Right lobe of liver (tissue), 6 donors: ENCODE measurements around the gene ERI2. TPM values are rescaled to one million over a fixed set of nuclear protein-coding genes. Genes with fewer than 3 reads are reported as not detected.
"Not testable (repeated sequence)": the region's sequence is repeated elsewhere in the genome, so short reads cannot be mapped to it uniquely, and the experiment has no call there.

Source experiments
- ATAC-seq, 4 donors: fragments of 200-7000 bp; cut with Tn5 transposase; one replicate each; pipeline ENCODE4 v1.9.1; 2020; ENCODE audit warnings: mild to moderate bottlenecking in 4 of 4, moderate library complexity in 4 of 4
- DNase-seq, 3 donors: peaks; one replicate each; pipeline ENCODE4 v3.0.0-alpha.2; 2020
- H3K27ac ChIP-seq, 3 donors: fragments of 200-600 bp; one replicate each; pipeline ENCODE4 v1.8.0; 2022
- H3K27me3 ChIP-seq, 2 donors: fragments of 200-600 bp; one replicate each; pipeline ENCODE4 v1.8.0; 2022
- H3K36me3 ChIP-seq, 4 donors: fragments of 200-600 bp; sonication (generic) in 1 of 4; one replicate each; pipeline versions ENCODE4 v1.5.1 to v1.8.0; 2017 to 2022; ENCODE audit warnings: control low read depth in 1 of 4
- H3K4me1 ChIP-seq, 4 donors: fragments of 200-600 bp; sonication (generic) in 1 of 4; one replicate each; pipeline versions ENCODE4 v1.5.1 to v1.8.0; 2017 to 2022; ENCODE audit warnings: control low read depth in 1 of 4
- H3K4me3 ChIP-seq, 3 donors: fragments of 200-600 bp; one replicate each; pipeline ENCODE4 v1.8.0; 2022
- H3K9me3 ChIP-seq, 4 donors: fragments of 200-600 bp; sonication (generic) in 1 of 4; one replicate each; pipeline versions ENCODE4 v1.5.1 to v1.8.0; 2017 to 2022; ENCODE audit warnings: control low read depth in 1 of 4
- POLR2A ChIP-seq: fragments of 450-650 bp; IDR thresholded peaks from one replicate; pipeline ENCODE4 v1.6.1; 2017; ENCODE audit warnings: antibody characterized with exemption, mild to moderate bottlenecking
- WGBS: methylation state at CpG from one replicate; pipeline ENCODE4 v1.1.6; 2018; ENCODE audit warnings: low coverage, low lambda C conversion rate; ENCODE audit not compliant: insufficient coverage; ENCODE audit errors: missing lambda C conversion rate; 5-methylcytosine and 5-hydroxymethylcytosine counted together
- intact Hi-C, 2 donors: fragments of 100-400 bp; cut with DNase I; formaldehyde crosslinking; loops; one replicate each; pipeline versions ENCODE4 v1.11.2 to v1.14.1; 2022
- total RNA-seq, 6 experiments: library from RNA; depleted of rRNA in 2 of 6; stranded (reverse); fragments of >200 nt in 2 of 6; fragmentation: NEBNext Ultra II Directional in 3 of 6; extraction: Animal tissue kit (Norgen Biotek cat#: 25700) in 3 of 6; gene quantifications; one replicate each; pipeline versions ENCODE4 v1.1.0 to v1.2.4, GENCODE V29; 2016 to 2023
- TF ChIP-seq, protein P1 (sequence below), 4 donors: fragments of 200-600 bp in 3 of 4; fragments of 450-650 bp in 1 of 4; IDR thresholded peaks; one replicate each; pipeline versions ENCODE4 v1.5.1 to v1.8.0; 2016 to 2022; ENCODE audit warnings: antibody characterized with exemption in 4 of 4, mild to moderate bottlenecking in 2 of 4
- donor health status: DM: no; HTN: yes; CAD: no.
- donor health status: DM: no; HTN: no; CAD: no.
- donor health status: DM: no; HTN: no; CAD: no.
- donor health status: DM: no; HTN: yes; CAD: no.
- donor health status: DM: no; HTN: yes; CAD: no.

Gene ERI2
- total RNA-seq, 6 experiments from 2014 or later, result 9.8 to 15.9 (median 14.8) TPM

DNA sequence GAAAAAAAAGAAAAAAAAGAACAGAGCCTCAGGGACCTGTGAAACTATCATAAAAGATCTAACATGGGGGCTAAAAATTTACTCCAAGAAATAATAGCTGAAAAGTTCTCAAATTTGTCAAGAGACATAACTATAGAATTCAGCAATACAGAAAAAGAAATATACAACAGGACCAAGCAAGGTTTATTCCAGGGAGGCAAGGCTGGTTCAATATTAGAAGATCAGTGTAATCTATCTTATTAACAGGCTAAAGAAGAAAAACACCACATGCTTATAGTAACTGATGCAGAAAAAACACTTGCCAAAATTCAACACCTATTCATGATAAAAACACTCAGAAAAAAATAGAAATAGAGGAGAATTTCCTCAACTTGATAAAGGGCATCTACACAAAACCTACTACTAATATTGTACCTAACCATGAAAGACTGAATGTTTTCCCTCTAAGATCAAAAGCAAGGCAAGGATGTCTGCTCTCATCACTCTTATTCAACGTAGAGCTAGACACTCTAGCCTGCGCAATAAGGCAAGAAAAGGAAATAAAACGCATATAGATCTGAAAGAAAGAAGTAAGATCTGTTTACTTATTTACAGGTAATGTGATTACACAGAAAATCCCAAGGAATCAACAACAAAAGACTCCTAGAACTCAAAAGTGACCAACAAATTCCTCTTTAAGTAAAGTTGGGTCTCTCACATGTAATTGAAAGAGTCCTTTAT lies 43.7 kb downstream of the ERI2 start:
- WGBS, result 94% methylated on average over 3 of the region's 3 CpGs
- Histone ChIP-seq H3K4me1 (peaks cover 0 to 15% (median 3%) of the 10 kb centered on the region in 4 donors), H3K9me3 (no peaks in the 10 kb centered on the region), H3K27ac (no peak overlapping the region), H3K27me3 (no peaks in the 10 kb centered on the region), H3K4me3 (no peak overlapping the region), H3K36me3 (no peaks in the 10 kb centered on the region)
- DNase-seq (no peak), ATAC-seq (no peak)
- intact Hi-C loops, result no loop called here
- TF ChIP-seq, protein P1, sequence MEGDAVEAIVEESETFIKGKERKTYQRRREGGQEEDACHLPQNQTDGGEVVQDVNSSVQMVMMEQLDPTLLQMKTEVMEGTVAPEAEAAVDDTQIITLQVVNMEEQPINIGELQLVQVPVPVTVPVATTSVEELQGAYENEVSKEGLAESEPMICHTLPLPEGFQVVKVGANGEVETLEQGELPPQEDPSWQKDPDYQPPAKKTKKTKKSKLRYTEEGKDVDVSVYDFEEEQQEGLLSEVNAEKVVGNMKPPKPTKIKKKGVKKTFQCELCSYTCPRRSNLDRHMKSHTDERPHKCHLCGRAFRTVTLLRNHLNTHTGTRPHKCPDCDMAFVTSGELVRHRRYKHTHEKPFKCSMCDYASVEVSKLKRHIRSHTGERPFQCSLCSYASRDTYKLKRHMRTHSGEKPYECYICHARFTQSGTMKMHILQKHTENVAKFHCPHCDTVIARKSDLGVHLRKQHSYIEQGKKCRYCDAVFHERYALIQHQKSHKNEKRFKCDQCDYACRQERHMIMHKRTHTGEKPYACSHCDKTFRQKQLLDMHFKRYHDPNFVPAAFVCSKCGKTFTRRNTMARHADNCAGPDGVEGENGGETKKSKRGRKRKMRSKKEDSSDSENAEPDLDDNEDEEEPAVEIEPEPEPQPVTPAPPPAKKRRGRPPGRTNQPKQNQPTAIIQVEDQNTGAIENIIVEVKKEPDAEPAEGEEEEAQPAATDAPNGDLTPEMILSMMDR (IDR thresholded peaks at IDR 0.05), result no peak
- TF ChIP-seq POLR2A, result no peak

DNA sequence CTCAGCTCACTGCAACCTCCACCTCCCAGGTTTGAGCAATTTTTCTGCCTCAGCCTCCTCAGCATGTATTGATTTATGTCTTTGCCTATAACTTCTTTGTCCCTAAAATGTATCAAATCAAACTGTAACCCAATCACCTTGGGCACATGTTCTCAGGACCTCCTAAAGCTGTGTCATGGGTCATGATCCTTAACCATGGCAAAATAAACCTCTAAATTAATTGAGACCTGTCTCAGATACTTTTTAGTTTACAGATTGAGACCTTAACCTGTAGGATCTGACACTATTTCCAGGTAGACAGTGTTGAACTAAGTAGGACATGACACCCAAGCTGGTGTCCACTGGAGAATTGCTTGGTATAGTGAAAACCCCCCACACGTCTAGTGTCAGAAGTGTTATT lies 45.1 kb downstream of the ERI2 start:
- no peak overlapping the region for H3K27ac ChIP-seq
- no peak overlapping the region for H3K4me3 ChIP-seq
- H3K36me3 ChIP-seq, result no peaks in the 10 kb centered on the region
- intact Hi-C loops, result no loop called here
- WGBS, result 89% methylated on average over 1 of the region's 1 CpG
- ATAC-seq (no peak), DNase-seq (no peak)
- peaks cover 0 to 6% (median 0%) of the 10 kb centered on the region in 4 donors for H3K4me1 ChIP-seq
- H3K27me3 ChIP-seq, result no peaks in the 10 kb centered on the region
- H3K9me3 ChIP-seq, result no peaks in the 10 kb centered on the region
- TF ChIP-seq, protein P1 (IDR thresholded peaks at IDR 0.05), result no peak
- no peak for TF ChIP-seq POLR2A

DNA sequence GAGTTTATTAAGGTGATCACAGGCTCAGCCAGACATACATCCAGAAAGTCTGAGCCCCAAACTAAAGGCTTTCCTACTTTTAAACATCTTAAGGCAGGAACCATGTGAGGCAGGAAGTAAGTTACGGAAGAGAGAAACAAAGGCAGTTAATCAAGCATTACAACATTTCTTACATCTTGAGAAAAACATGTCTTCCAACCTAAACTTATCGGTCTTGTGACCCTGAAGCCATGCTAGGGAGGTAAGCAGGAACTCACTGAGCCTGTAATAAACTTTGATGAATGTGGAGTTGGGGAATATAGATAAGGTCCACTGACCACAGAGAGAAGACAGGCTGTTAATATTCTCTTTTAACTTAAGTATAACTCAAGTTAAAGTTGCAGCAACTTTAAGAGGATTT lies 45.9 kb downstream of the ERI2 start:
- no peaks in the 10 kb centered on the region for H3K36me3 ChIP-seq
- no peak overlapping the region for H3K27ac ChIP-seq
- DNase-seq (no peak), ATAC-seq (no peak)
- TF ChIP-seq POLR2A, result no peak
- TF ChIP-seq, protein P1 (IDR thresholded peaks at IDR 0.05), result no peak
- peaks cover 0 to 6% (median 0%) of the 10 kb centered on the region in 4 donors for H3K4me1 ChIP-seq
- no peak overlapping the region for H3K4me3 ChIP-seq
- H3K27me3 ChIP-seq, result no peaks in the 10 kb centered on the region
- intact Hi-C loops, result no loop called here
- no peaks in the 10 kb centered on the region for H3K9me3 ChIP-seq
- 41% methylated on average over 2 of the region's 2 CpGs for WGBS

DNA sequence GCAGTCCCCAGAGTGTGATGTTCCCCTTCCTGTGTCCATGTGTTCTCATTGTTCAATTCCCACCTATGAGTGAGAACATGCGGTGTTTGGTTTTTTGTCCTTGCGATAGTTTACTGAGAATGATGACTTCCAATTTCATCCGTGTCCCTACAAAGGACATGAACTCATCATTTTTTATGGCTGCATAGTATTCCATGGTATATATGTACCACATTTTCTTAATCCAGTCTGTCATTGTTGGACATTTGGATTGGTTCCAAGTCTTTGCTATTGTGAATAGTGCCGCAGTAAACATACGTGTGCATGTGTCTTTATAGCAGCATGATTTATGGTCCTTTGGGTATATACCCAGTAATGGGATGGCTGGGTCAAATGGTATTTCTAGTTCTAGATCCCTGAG lies 50.5 kb downstream of the ERI2 start:
- H3K9me3 ChIP-seq, ATAC-seq: not testable (repeated sequence)
- no CpG with 5 or more reads among the region's 5 CpGs for WGBS

DNA sequence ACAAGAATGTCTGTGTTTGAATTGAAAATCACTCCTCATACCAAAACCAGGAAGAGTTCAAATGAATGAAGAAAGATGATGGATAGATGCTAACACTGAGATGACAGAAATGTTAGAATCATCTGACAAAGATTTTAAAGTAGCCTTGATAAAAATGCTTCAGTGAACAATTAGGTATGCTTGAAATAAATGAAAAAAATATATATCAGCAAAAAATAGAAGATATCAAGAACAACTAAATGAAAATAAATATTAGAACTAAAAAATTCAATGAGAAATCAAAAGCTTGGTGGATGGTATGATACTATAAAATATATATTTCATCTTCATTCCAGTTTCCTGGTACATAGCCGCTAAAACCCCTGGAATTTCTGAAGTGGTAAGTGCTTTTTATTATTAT lies 51.0 kb downstream of the ERI2 start:
- TF ChIP-seq, protein P1 (IDR thresholded peaks at IDR 0.05), result no peak
- no peak for TF ChIP-seq POLR2A
- intact Hi-C loops, result no loop called here
- no peak for ATAC-seq
- H3K9me3 ChIP-seq, result no peaks in the 10 kb centered on the region
- no peaks in the 10 kb centered on the region for H3K4me1 ChIP-seq
- no peaks in the 10 kb centered on the region for H3K27me3 ChIP-seq
- no peak overlapping the region for H3K4me3 ChIP-seq
- no peak for DNase-seq
- 65% methylated on average over 1 of the region's 1 CpG for WGBS
- H3K27ac ChIP-seq, result no peak overlapping the region
- H3K36me3 ChIP-seq, result no peaks in the 10 kb centered on the region

More for the DNA sequence above, 50.5 kb downstream of the ERI2 start:
- H3K27me3 ChIP-seq, H3K36me3 ChIP-seq, intact Hi-C loops, H3K27ac ChIP-seq, H3K4me1 ChIP-seq, DNase-seq, H3K4me3 ChIP-seq: not testable (repeated sequence)
